Activated naive CD8-positive, alpha-beta T cell treated with anti-CD3 and anti-CD28 coated beads for 36 hours (primary cell): Measurements from ENCODE around the gene DYRK4. TPM values are rescaled to one million over a fixed set of nuclear protein-coding genes. Genes with fewer than 3 reads are reported as not detected.
A peak's percentile ranks its signal among the peaks of the same experiment; 100 is the strongest.
"Not testable (repeated sequence)": the region's sequence is repeated elsewhere in the genome, so short reads cannot be mapped to it uniquely, and the experiment has no call there.

ENCODE experiments used
- DNase-seq: peaks from one replicate; pipeline ENCODE4 v3.0.0; 2021
- H3K27ac Mint-ChIP-seq: one replicate; pipeline ENCODE4 v1.8.0; 2022; ENCODE audit warnings: mild to moderate bottlenecking, moderate library complexity, mixed read lengths
- H3K27me3 Mint-ChIP-seq: one replicate; pipeline ENCODE4 v1.8.0; 2022; ENCODE audit warnings: mild to moderate bottlenecking, mixed read lengths
- H3K36me3 Mint-ChIP-seq: one replicate; pipeline ENCODE4 v1.8.0; 2021; ENCODE audit warnings: mild to moderate bottlenecking, mixed read lengths
- H3K4me1 Mint-ChIP-seq: one replicate; pipeline ENCODE4 v1.8.0; 2021; ENCODE audit warnings: mixed read lengths
- H3K4me3 Mint-ChIP-seq: one replicate; pipeline ENCODE4 v1.8.0; 2022; ENCODE audit warnings: mild to moderate bottlenecking, moderate library complexity, mixed read lengths
- H3K9me3 Mint-ChIP-seq: one replicate; pipeline ENCODE4 v1.8.0; 2022; ENCODE audit warnings: mixed read lengths
- total RNA-seq, 2 experiments: library from RNA; stranded (reverse); gene quantifications; one replicate each; pipeline ENCODE4 v1.2.3, GENCODE V29; 2021

The DYRK4 gene
- total RNA-seq, result 10 to 100 TPM; 38.1 to 40.1 TPM

- no peak within 1 kb of the TSS for H3K4me3 Mint-ChIP-seq
- H3K9me3 Mint-ChIP-seq, result no peaks in the 10 kb centered on the region
- peaks cover 9% of the 10 kb centered on the region for H3K36me3 Mint-ChIP-seq
- H3K27ac Mint-ChIP-seq, result no peak within 1 kb of the TSS
- H3K27me3 Mint-ChIP-seq, result peaks cover 30% of the 10 kb centered on the region
- H3K4me1 Mint-ChIP-seq, result no peaks in the 10 kb centered on the region
- no peak for DNase-seq
Measured at GRCh38 chr12:4562034-4562657, at the start of gene DYRK4. DYRK4 (plus strand) TSS chr12:4562208; CDS start chr12:4562246, 38 bp downstream.

GRCh38 chr12:4518106-4518728 lies 43.8 kb upstream of the DYRK4 start:
- no peak overlapping the region for H3K4me3 Mint-ChIP-seq
- H3K4me1 Mint-ChIP-seq, result no peaks in the 10 kb centered on the region
- no peak for DNase-seq
- H3K27ac Mint-ChIP-seq, result no peak overlapping the region
- H3K27me3 Mint-ChIP-seq, result no peaks in the 10 kb centered on the region
- H3K9me3 Mint-ChIP-seq, result no peaks in the 10 kb centered on the region
- H3K36me3 Mint-ChIP-seq, result peaks cover 18% of the 10 kb centered on the region

DNA sequence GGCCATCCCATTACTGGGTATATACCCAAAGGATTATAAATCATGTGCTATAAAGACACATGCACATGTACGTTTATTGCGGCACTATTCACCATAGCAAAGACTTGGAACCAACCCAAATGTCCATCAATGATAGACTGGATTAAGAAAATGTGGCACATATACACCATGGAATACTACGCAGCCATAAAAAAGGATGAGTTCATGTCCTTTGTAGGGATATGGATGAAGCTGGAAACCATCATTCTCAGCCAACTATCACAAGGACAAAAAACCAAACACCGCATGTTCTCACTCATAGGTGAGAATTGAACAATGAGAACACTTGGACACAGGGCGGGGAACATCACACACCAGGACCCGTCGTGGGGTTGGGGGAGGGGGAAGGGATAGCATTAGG lies 38.6 kb upstream of the DYRK4 start:
- H3K27me3 Mint-ChIP-seq, DNase-seq, H3K9me3 Mint-ChIP-seq, H3K27ac Mint-ChIP-seq, H3K4me3 Mint-ChIP-seq, H3K4me1 Mint-ChIP-seq: not testable (repeated sequence)
- H3K36me3 Mint-ChIP-seq, result peaks cover 12% of the 10 kb centered on the region

GRCh38 chr12:4526923-4527546 lies 35.0 kb upstream of the DYRK4 start:
- DNase-seq, result no peak
- Mint-ChIP-seq H3K36me3 (peaks cover 12% of the 10 kb centered on the region), H3K9me3 (no peaks in the 10 kb centered on the region), H3K27ac (no peak overlapping the region), H3K4me3 (no peak overlapping the region), H3K4me1 (peaks cover 3% of the 10 kb centered on the region), H3K27me3 (no peaks in the 10 kb centered on the region)

GRCh38 chr12:4530160-4530559 lies 31.8 kb upstream of the DYRK4 start:
- Mint-ChIP-seq H3K9me3 (no peaks in the 10 kb centered on the region), H3K27ac (no peak overlapping the region), H3K27me3 (no peaks in the 10 kb centered on the region), H3K36me3 (peaks cover 1% of the 10 kb centered on the region), H3K4me3 (no peak overlapping the region), H3K4me1 (peaks cover 3% of the 10 kb centered on the region)
- DNase-seq, result no peak

DNA sequence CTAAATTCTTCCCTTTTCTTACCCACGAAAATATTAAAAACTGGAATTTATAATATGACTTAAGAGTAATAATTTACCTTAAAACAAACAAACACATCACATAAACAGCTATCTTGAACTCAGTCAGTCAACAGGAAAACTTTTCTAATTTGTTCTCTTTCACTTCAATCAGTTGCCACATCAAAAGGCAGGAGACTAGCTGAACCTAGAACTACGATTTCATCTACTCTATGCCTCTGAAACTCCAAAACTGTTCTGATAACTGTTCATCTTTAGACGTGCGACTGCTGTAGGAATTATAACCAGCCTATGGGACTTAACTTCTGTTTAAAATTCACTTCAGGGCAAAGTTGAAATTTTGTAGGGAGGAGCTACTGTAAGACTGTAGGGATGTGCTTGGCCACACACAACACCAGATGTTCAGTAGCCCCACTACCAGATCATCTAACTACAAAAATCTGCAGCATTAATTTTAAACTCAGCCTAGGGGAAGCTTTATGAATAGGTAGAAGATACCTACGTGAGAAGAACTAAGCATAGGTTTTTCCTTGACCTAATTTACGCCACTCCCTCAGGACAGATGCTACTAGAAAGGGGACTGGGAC lies 30.9 kb upstream of the DYRK4 start:
- Mint-ChIP-seq H3K4me3 (no peak overlapping the region), H3K27me3 (no peaks in the 10 kb centered on the region), H3K27ac (no peak overlapping the region), H3K9me3 (no peaks in the 10 kb centered on the region), H3K36me3 (peaks cover 1% of the 10 kb centered on the region), H3K4me1 (peaks cover 3% of the 10 kb centered on the region)
- no peak for DNase-seq

- Mint-ChIP-seq H3K27ac (no peak overlapping the region), H3K36me3 (no peaks in the 10 kb centered on the region), H3K9me3 (no peaks in the 10 kb centered on the region), H3K4me1 (peaks cover 22% of the 10 kb centered on the region), H3K27me3 (peaks cover 3% of the 10 kb centered on the region), H3K4me3 (no peak overlapping the region)
- no peak for DNase-seq
Measured at GRCh38 chr12:4535092-4535491, 26.9 kb upstream of the DYRK4 start.

- H3K9me3 Mint-ChIP-seq, result no peaks in the 10 kb centered on the region
- no peak overlapping the region for H3K4me3 Mint-ChIP-seq
- H3K4me1 Mint-ChIP-seq, result peaks cover 21% of the 10 kb centered on the region
- no peaks in the 10 kb centered on the region for H3K36me3 Mint-ChIP-seq
- H3K27ac Mint-ChIP-seq, result no peak overlapping the region
- H3K27me3 Mint-ChIP-seq, result peaks cover 3% of the 10 kb centered on the region
- DNase-seq, result no peak
Measured at GRCh38 chr12:4535871-4536270, 26.1 kb upstream of the DYRK4 start.

DNA sequence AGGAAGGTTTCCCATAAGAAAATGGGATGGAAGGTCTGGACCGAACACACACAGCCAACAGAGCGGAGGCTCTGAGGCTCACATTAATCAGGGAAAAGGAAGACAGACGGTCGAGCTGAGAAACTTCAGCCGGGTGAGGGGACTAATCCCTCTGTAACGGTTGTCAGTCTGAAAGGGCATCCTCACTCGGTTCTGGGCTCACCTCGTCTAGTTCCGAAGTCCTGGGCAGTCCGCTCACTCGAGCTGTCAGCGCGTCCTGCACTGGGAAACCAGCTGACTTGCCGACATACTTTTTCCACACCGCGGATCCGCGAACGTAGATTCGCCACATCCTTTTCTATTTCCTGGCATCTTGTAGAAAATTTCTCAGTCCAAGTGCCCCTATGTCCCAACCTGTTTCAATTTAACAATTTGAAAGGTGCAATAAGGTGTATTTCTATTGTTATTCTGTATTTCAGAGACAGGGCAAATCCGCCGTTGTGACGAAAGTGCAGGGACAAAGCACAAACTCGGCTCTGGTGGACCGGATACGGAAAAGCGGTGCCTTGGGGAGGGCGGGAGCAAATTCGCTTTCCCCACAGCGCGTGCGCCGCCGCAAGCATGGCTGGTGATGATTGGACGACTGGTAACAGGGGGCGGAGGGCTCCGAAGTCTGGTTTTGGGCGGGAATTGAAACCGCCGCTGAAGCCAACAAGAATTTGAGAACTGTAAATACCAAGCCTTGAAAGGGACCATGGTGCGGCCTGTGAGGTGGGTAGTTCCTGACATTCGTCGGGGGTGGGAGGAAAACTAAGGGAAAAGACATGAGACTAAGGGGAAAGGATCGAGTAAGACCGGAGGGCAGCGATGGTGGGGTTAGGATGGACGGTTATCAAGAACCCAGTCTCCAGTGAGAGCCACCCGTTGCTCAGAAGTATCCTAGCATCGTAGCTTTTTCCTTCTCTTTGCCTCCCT lies 23.5 kb upstream of the DYRK4 start, which contains the start of gene RAD51AP1:
Gene RAD51AP1, plus strand, starts transcription at position 684 of the 954 bp plus-strand sequence. Its CDS starts 50 bp downstream, at position 734.
- H3K4me1 Mint-ChIP-seq, result peaks cover 21% of the 10 kb centered on the region
- peak; percentile 95 for DNase-seq
- peaks cover 3% of the 10 kb centered on the region for H3K36me3 Mint-ChIP-seq
- peak within 1 kb of the TSS; percentile 95 for H3K27ac Mint-ChIP-seq
- H3K9me3 Mint-ChIP-seq, result no peaks in the 10 kb centered on the region
- peak within 1 kb of the TSS; percentile 94 for H3K4me3 Mint-ChIP-seq
- H3K27me3 Mint-ChIP-seq, result peaks cover 3% of the 10 kb centered on the region

DNA sequence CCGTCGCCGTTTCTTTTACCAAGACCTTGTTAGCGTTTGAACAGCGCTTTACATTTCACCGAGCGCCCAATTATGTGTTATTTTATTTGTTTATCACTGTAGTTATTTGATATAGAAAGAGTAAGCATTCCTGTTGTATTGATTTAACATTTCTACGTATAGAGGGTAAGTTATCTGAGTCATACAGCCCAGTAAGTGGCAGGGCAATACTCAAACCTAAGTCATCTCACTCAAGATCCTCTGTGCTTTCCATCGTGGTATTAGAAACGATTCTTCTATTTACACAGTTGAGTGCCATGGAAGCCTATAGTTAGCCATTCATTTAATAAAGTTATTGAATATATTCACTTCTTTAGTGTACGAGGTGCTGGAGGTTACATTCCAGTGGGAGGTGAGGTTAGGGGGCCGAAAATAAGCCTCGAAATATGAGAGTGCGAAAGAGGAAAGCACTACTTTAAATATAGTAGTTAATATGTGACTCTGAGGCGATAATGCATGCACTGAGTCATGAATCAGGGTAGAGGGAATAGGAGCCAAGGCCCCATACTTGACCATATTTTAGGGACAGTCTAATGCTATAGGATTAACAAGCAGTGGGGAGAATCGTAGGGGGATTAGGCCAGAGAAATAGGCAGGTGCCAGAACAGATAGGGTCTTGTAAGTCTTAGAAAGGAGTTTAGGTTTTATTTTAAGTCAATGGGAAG lies 22.7 kb upstream of the DYRK4 start:
- no peak for DNase-seq
- Mint-ChIP-seq H3K9me3 (no peaks in the 10 kb centered on the region), H3K36me3 (peaks cover 8% of the 10 kb centered on the region), H3K4me3 (peak overlapping the region; percentile 94), H3K27ac (peak overlapping the region; percentile 95), H3K27me3 (peaks cover 3% of the 10 kb centered on the region), H3K4me1 (peaks cover 21% of the 10 kb centered on the region)

- H3K9me3 Mint-ChIP-seq, result no peaks in the 10 kb centered on the region
- no peak for DNase-seq
- peaks cover 14% of the 10 kb centered on the region for H3K36me3 Mint-ChIP-seq
- peaks cover 3% of the 10 kb centered on the region for H3K27me3 Mint-ChIP-seq
- peak overlapping the region; percentile 94 for H3K4me3 Mint-ChIP-seq
- H3K4me1 Mint-ChIP-seq, result peaks cover 21% of the 10 kb centered on the region
- no peak overlapping the region for H3K27ac Mint-ChIP-seq
Measured at GRCh38 chr12:4540170-4540569, 21.8 kb upstream of the DYRK4 start.

- Mint-ChIP-seq H3K36me3 (peaks cover 15% of the 10 kb centered on the region), H3K27me3 (peaks cover 3% of the 10 kb centered on the region), H3K9me3 (no peaks in the 10 kb centered on the region), H3K27ac (no peak overlapping the region), H3K4me1 (peaks cover 21% of the 10 kb centered on the region), H3K4me3 (no peak overlapping the region)
- no peak for DNase-seq
Measured at GRCh38 chr12:4540638-4541037, 21.4 kb upstream of the DYRK4 start.

GRCh38 chr12:4545195-4545594 lies 16.8 kb upstream of the DYRK4 start:
- H3K9me3 Mint-ChIP-seq, result no peaks in the 10 kb centered on the region
- H3K36me3 Mint-ChIP-seq, result peaks cover 31% of the 10 kb centered on the region
- no peaks in the 10 kb centered on the region for H3K27me3 Mint-ChIP-seq
- peaks cover under 1% of the 10 kb centered on the region for H3K4me1 Mint-ChIP-seq
- no peak overlapping the region for H3K27ac Mint-ChIP-seq
- no peak for DNase-seq
- no peak overlapping the region for H3K4me3 Mint-ChIP-seq

GRCh38 chr12:4552191-4552590 lies 9.8 kb upstream of the DYRK4 start:
- H3K4me3 Mint-ChIP-seq, result no peak overlapping the region
- peaks cover 23% of the 10 kb centered on the region for H3K36me3 Mint-ChIP-seq
- no peaks in the 10 kb centered on the region for H3K9me3 Mint-ChIP-seq
- no peaks in the 10 kb centered on the region for H3K27me3 Mint-ChIP-seq
- H3K4me1 Mint-ChIP-seq, result no peaks in the 10 kb centered on the region
- H3K27ac Mint-ChIP-seq, result no peak overlapping the region
- DNase-seq, result no peak
